Ovary (tissue), 3 donors: ENCODE measurements around the gene DIO1.

ENCODE experiments used
- CTCF ChIP-seq, 3 donors: fragments of 450-650 bp in 2 of 3; fragments of 200-600 bp in 1 of 3; IDR thresholded peaks; one replicate each; pipeline versions ENCODE4 v1.5.1 to v1.8.0; 2016 to 2022; ENCODE audit warnings: antibody characterized with exemption in 3 of 3, mild to moderate bottlenecking in 1 of 3
- EP300 ChIP-seq: sonication (generic); formaldehyde crosslinking; IDR thresholded peaks from one replicate; pipeline ENCODE4 v1.6.1; 2017; ENCODE audit warnings: antibody characterized with exemption
- donor health status: DM: no; HTN: no; CAD: no.

- TF ChIP-seq CTCF (IDR thresholded peaks at IDR 0.05) (no peak), EP300 (no peak)
These were observed 24.4 kb upstream of the DIO1 start for GRCh38 chr1:53869454-53870117.
